Fibroblast of lung (primary cell): Measurements from ENCODE around the gene RTN4RL1. TPM values are rescaled to one million over a fixed set of nuclear protein-coding genes. Genes with fewer than 3 reads are reported as not detected.

Experiments used
- DNase-seq, 2 donors: peaks; one replicate each; pipeline versions ENCODE4 v3.0.0 to v3.0.0-alpha.2; 2010; ENCODE audit warnings: low read depth in 2 of 2
- H2AFZ ChIP-seq: 2 replicates; pipeline ENCODE4 v1.5.1; 2012; ENCODE audit warnings: low read length, control low read depth, inconsistent platforms
- H3K27ac ChIP-seq: 2 replicates; pipeline ENCODE4 v1.5.1; 2011; ENCODE audit warnings: low read length, control low read depth; ENCODE audit not compliant: insufficient read depth
- H3K27me3 ChIP-seq: 2 replicates; pipeline ENCODE4 v1.5.1; 2011; ENCODE audit warnings: mild to moderate bottlenecking, low read length; ENCODE audit not compliant: control insufficient read depth, insufficient read depth
- H3K36me3 ChIP-seq: 2 replicates; pipeline ENCODE4 v1.5.1; 2011; ENCODE audit warnings: low read length; ENCODE audit not compliant: control insufficient read depth, insufficient read depth
- H3K4me1 ChIP-seq: 2 replicates; pipeline ENCODE4 v1.5.1; 2011; ENCODE audit warnings: low read length; ENCODE audit not compliant: control insufficient read depth, insufficient read depth; ENCODE audit errors: extremely low read depth
- H3K4me2 ChIP-seq: 2 replicates; pipeline ENCODE4 v1.5.1; 2011; ENCODE audit warnings: low read length, control low read depth; ENCODE audit not compliant: insufficient read depth; ENCODE audit errors: extremely low read depth
- H3K4me3 ChIP-seq, 4 experiments: fragments of 200-600 bp in 1 of 4; sonication (generic) in 1 of 4; replicated peaks in 1 of 4; 2 replicates each; pipeline ENCODE4 v1.5.1; 2011 to 2016; ENCODE audit warnings: low read length in 4 of 4, low read depth in 3 of 4, mild to moderate bottlenecking in 3 of 4, control low read depth in 2 of 4, inconsistent platforms in 1 of 4, mixed read lengths in 1 of 4; ENCODE audit not compliant: insufficient read depth in 1 of 4; ENCODE audit errors: control extremely low read depth in 1 of 4
- H3K79me2 ChIP-seq: 2 replicates; pipeline ENCODE4 v1.5.1; 2012; ENCODE audit warnings: mild to moderate bottlenecking, low read length, inconsistent platforms; ENCODE audit not compliant: control insufficient read depth, insufficient read depth
- H3K9ac ChIP-seq: 2 replicates; pipeline ENCODE4 v1.5.1; 2011; ENCODE audit warnings: mild to moderate bottlenecking, low read length, control low read depth; ENCODE audit not compliant: insufficient read depth
- H3K9me3 ChIP-seq: 2 replicates; pipeline ENCODE4 v1.5.1; 2012; ENCODE audit warnings: low read depth, low read length; ENCODE audit not compliant: control insufficient read depth, insufficient read depth
- H4K20me1 ChIP-seq: 2 replicates; pipeline ENCODE4 v1.5.1; 2011; ENCODE audit warnings: low read length; ENCODE audit not compliant: control insufficient read depth, insufficient read depth; ENCODE audit errors: extremely low read depth
- EZH2 ChIP-seq: IDR thresholded peaks from 2 replicates; pipeline ENCODE4 v1.5.1; 2012; ENCODE audit warnings: low read length, control low read depth, mild to moderate bottlenecking; ENCODE audit errors: missing control alignments
- polyA plus RNA-seq, 2 donors: library from polyadenylated mRNA; depleted of rRNA in 1 of 2; stranded (reverse) in 1 of 2; unstranded in 1 of 2; fragments of >200 nt; gene quantifications; 2 replicates each; pipeline ENCODE4 v1.2.1, GENCODE V29; 2011 to 2012; ENCODE audit warnings: missing spikeins in 1 of 2
- total RNA-seq: library from RNA; depleted of rRNA; stranded (reverse); fragments of >200 nt; gene quantifications from 2 replicates; pipeline ENCODE4 v1.2.1, GENCODE V29; 2014
- TF ChIP-seq, protein P1 (sequence below), 2 donors: IDR thresholded peaks in 1 of 2; conservative IDR thresholded peaks in 1 of 2; 1 replicate in 1 of 2; 2 replicates in 1 of 2; pipeline ENCODE4 v1.5.1; 2011 to 2012; ENCODE audit warnings: low read length in 2 of 2, control low read depth in 1 of 2, inconsistent platforms in 1 of 2, low read depth in 1 of 2, mild to moderate bottlenecking in 1 of 2

RTN4RL1 gene
- total and polyA plus RNA-seq, 2 donors (not counting 1 experiment from before 2014, with no cell fraction given), result 0.39 to 0.83 TPM

DNA sequence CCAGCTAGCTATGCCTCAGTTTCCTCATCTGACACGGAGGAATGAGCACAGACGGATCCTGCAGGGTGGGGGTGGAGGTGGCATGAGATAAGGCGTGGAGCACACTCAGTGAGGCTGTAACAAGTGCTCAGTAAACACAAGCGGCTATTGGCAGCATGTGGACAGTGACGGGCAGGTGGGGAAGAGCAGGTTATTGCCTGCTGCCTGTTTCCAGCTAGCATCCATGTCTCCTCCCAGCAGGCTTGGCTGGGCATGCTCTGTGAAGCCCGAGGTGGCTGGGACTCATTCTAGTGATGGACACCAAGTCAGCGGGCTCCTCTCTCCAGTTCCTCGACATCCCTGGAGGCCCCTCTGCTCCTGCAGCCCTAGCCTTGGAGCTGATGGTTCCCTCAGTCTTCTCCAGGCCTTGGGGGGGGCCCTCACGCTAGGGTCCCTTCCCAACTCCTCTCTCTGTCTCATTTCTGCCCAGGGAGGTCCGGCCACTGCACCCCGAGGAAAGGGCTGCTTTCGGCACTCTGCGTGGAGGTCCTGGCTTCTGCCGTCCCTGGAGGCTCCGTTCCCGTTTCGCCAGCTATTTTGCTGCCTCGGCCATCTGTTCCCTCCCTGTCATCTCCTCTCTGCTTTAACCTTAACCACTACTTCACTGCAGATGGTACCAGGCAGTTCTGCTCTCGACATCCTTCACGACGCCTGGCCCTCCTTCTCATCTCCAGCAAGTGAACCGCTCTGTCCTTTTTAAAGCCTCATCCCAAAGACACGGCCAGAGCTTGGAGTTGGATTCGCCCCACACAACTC, 6.2 kb downstream of the RTN4RL1 start:
- H3K9me3 ChIP-seq, result no peaks in the 10 kb centered on the region
- no peak overlapping the region for H3K9ac ChIP-seq
- H3K4me1 ChIP-seq, result no peaks in the 10 kb centered on the region
- peaks cover 40% of the 10 kb centered on the region for H3K27me3 ChIP-seq
- H4K20me1 ChIP-seq, result no peaks in the 10 kb centered on the region
- TF ChIP-seq, protein P1, sequence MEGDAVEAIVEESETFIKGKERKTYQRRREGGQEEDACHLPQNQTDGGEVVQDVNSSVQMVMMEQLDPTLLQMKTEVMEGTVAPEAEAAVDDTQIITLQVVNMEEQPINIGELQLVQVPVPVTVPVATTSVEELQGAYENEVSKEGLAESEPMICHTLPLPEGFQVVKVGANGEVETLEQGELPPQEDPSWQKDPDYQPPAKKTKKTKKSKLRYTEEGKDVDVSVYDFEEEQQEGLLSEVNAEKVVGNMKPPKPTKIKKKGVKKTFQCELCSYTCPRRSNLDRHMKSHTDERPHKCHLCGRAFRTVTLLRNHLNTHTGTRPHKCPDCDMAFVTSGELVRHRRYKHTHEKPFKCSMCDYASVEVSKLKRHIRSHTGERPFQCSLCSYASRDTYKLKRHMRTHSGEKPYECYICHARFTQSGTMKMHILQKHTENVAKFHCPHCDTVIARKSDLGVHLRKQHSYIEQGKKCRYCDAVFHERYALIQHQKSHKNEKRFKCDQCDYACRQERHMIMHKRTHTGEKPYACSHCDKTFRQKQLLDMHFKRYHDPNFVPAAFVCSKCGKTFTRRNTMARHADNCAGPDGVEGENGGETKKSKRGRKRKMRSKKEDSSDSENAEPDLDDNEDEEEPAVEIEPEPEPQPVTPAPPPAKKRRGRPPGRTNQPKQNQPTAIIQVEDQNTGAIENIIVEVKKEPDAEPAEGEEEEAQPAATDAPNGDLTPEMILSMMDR (conservative IDR thresholded peaks at IDR 0.05 in 1 of 2, IDR thresholded peaks at IDR 0.05 in 1 of 2; ENCODE audit: low read depth in 1 of 2, low read length in 2 of 2), result no peak
- TF ChIP-seq EZH2, result no peak
- no peak for DNase-seq
- H3K79me2 ChIP-seq, result no peaks in the 10 kb centered on the region
- no peak overlapping the region for H3K4me2 ChIP-seq
- H3K36me3 ChIP-seq, result no peaks in the 10 kb centered on the region
- H3K4me3 ChIP-seq, result no peak overlapping the region
- H3K27ac ChIP-seq, result no peak overlapping the region
- H2AFZ ChIP-seq, result no peak overlapping the region

DNA sequence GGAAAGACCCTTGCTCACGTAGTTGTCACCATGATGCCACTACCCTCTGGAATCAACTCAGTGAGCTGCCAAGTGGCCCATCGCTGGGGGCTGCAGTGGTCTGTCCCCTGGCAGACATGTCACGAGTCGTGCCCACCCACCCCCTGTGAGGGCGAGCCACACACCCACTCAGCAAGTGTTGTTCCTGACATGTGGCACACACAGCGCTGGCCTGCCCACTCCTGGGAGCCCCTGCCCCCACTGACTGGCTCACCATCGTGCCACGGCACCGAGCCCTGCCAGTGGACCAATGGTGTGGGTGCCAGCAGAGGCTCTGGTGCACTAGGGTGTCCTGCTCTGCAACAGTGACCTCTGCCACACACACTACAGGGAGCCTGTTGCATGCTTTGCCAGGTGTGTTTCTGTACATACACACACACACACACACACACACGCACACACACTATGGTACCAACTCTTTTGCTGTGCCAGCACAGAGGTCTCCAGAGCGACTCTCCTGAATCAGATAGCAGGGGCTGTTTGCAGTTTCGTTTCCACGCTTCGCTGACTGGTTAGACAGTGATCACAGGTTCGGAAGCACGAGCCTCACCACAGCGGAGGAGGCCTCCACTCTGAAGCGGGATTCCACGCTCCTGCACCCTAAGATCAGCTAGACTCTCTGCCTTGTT, 7.7 kb downstream of the RTN4RL1 start:
- peaks cover 30% of the 10 kb centered on the region for H3K27me3 ChIP-seq
- H3K27ac ChIP-seq, result no peak overlapping the region
- H3K9ac ChIP-seq, result no peak overlapping the region
- no peak overlapping the region for H2AFZ ChIP-seq
- H4K20me1 ChIP-seq, result no peaks in the 10 kb centered on the region
- no peak for DNase-seq
- no peaks in the 10 kb centered on the region for H3K79me2 ChIP-seq
- H3K4me2 ChIP-seq, result no peak overlapping the region
- no peaks in the 10 kb centered on the region for H3K36me3 ChIP-seq
- no peaks in the 10 kb centered on the region for H3K9me3 ChIP-seq
- TF ChIP-seq EZH2, result no peak
- TF ChIP-seq, protein P1 (conservative IDR thresholded peaks at IDR 0.05 in 1 of 2, IDR thresholded peaks at IDR 0.05 in 1 of 2; ENCODE audit: low read depth in 1 of 2, low read length in 2 of 2), result no peak
- H3K4me1 ChIP-seq, result no peaks in the 10 kb centered on the region
- no peak overlapping the region for H3K4me3 ChIP-seq

DNA sequence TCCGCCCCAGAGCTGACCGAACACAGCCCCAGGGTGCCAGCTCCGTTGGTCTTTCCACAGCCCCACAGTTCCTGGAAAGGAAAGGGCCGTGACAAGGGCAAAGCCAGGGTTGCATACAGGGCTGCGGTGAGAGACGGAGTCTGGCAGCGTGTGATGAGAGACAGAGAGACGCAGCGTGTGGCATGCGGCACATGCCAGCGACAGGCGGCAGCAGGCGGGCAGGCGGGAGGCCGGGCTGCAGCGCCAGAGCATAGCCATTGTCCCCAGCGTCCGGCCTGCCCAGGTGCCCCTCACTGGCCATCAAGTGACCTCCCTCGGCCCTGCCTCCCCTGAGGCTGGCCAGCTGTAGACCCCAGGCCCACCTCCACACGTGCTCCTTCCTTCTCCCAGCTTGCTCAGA, 8.6 kb downstream of the RTN4RL1 start:
- Histone ChIP-seq H3K4me2 (no peak overlapping the region), H3K27me3 (peaks cover 29% of the 10 kb centered on the region), H3K27ac (no peak overlapping the region), H3K4me1 (peaks cover 3% of the 10 kb centered on the region), H3K79me2 (no peaks in the 10 kb centered on the region), H3K4me3 (no peak overlapping the region), H3K9me3 (no peaks in the 10 kb centered on the region), H3K36me3 (no peaks in the 10 kb centered on the region), H4K20me1 (no peaks in the 10 kb centered on the region), H3K9ac (no peak overlapping the region), H2AFZ (no peak overlapping the region)
- no peak for DNase-seq
- TF ChIP-seq, protein P1 (conservative IDR thresholded peaks at IDR 0.05 in 1 of 2, IDR thresholded peaks at IDR 0.05 in 1 of 2; ENCODE audit: low read depth in 1 of 2, low read length in 2 of 2), result no peak
- no peak for TF ChIP-seq EZH2
